OCI-M2 (cell line): Measurements from ENCODE around the gene SMG6.
"Not testable (repeated sequence)": the region's sequence is repeated elsewhere in the genome, so short reads cannot be mapped to it uniquely, and the experiment has no call there.

ENCODE experiments used
- DNase-seq: peaks from one replicate; lab custom pipeline; 2025; ENCODE audit not compliant: unreplicated experiment; lab: John Stamatoyannopoulos, UW

SMG6 gene

DNA sequence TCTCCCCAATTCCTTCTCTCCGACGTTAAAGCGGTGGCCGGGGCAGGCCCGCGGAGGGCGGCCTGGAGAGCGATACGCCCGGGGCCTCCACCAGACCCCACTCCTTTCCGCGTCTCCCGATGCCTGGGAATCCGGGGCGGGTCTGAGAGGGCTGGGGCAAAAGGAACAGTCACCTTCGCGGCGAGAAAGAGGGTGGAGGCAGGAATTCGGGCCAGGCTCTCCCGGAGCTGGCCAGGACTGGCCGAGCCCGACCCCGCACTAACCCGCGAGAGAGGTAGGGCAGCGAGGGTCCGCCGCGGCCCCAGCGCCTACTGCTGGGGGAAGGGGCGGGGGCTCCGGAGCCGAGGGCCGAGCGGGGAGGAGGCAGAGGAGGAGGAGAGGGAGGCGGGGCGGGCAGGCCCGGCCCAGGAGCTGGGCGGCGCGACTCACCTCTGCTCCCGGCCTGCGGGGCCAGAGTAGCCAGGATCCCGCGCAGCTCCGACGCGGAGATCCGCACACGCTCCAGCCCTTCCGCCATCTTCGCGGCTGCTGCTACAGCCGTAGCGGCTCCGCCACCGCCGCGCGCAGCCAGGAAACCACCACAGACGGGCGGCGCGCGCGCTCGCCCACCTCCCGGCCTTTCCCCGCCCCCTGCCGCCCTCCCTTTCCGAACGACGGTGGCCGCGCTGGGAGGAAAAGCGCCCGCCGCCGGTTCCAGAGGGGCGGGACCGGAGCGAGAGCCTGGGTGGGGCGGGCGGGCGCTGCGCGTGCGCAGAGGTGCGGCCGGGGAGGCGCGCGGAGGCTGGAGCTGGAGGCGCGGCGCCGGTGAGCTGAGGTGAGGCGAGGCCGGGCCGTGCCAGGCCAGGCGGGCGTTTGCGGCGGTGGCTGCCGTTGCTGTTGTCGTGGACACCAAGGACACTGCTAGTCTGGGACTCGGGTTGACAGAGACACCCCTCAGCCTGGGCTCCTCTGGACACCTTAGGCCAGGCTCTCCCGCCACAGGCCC lies at the start of gene SMG6, which contains the start of gene SRR:
TSS of gene SMG6 (minus strand) at position 582 of the 985 bp plus-strand sequence. CDS start at position 517, 65 bp downstream.
TSS of gene SRR (plus strand) at position 747 of the 985 bp plus-strand sequence. CDS start 11,611 bp downstream, outside the sequence.
- DNase-seq = peak; percentile 35

DNA sequence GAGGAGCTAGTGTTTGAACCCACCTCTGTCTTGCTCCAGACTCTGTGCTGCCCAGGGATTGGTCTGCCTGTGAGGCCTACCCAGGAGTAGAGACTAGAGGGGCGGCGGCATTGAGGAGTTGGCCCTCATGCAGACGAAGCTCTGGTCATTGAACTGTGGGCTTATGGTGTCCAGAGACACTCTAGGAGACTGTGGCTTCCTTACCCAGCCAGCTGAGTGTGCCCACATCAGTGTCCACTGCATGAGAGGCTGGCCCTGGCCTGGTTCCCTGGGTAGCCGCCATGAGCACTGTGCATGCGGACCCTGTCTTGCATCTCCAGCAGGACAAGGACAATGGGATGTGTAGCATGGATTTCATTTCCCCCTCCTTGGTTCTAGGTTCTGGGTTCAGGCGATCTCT lies 47.7 kb upstream of the SMG6 start:
- no peak for DNase-seq

DNA sequence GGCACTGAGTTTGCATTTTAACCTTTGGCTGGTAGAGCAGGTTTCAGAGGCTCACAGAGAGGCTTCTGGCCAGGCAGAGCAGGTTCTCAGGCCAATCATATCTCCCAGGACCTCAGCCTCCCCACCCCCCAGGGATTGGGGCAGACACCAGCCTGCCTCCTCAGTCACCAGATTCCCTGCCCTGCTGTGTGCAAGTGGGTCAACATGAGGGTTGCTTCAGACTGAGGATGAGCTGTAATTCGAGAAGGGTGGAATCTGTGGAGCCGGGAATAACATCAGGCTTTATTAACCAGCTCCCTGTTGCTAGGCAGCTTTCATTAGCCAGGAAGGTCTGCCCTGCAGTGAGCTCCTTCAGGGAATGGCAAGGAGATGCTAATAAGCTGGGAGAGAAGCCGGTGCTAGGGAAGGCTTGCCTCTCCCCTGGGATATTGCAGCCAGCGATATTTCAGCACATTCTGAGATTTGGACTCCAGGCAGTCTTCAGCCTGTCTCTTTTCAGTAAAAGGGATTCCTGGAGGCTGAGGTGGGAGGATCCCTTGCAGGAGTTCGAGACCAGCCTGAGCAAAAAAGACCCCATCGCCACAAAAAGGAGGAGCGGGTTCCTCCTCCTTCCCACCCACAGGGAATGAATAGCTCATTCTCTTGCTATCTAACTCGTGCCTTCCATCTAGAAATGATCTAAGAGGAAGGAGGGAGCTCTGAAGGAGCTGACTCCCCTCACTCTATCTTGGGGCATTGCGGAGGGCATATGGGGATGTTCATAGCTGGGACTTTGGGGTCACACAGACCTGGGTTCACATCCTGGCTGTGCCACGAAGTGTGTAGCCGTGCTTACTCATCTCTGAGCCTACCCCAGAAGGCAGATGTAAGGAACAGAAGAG lies 44.5 kb upstream of the SMG6 start:
- no peak for DNase-seq

DNA sequence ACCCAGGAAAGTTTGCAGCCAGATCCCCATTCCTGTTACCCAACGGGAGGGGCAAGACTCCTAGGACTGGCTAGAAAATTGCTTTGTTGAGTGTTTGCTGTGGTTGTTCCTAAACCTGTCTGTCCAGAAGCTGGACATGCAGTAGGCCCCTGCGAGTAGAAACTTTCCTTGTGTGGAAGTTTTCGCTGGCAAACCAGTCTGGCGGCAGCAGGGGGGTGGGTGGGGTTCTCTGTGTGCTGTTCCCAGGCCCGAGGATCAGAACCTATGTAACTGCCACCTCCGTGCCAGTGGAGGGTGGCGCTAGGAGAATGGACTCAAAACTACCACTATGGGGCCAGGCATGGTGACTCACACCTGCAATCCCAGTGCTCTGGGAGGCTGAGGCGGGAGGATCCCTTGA lies 42.9 kb upstream of the SMG6 start:
- DNase-seq = no peak

DNA sequence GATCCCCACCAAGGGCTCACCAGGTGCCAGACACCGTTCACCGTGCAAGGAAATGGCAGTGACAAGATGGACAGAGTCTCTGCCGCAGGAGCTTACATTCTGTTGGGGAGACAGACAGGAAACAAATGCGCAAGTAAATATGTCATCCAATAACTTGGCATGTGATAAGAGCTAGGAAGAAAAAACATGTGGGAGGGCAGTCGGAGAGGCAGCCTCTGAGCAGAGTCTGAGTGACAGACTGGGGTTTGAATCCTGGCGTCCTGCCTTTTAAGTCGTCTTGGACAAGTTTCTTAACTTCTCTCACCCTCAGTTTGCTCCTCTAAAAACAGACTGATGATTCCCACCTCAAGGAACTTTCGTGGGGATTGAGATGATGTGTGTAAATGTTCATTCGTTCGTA lies 40.9 kb upstream of the SMG6 start:
- DNase-seq = no peak

DNA sequence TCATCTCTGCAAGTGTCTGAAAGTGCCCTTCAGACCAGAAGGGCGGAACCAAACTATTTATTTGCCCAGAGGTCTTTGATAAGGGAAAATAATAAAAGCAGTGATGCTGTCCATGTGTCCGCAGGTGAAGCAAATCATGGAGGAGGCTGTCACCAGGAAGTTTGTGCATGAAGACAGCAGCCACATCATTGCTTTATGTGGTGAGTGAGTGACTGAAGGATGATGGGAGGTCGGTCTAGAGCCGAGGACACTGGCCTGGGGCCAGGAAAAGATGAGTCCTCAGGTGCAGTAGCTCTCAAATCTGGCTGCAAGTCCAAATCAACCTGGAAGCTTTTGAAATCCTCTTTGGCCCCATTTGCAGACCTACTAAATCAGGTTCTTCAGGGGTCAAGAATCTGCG lies 39.8 kb upstream of the SMG6 start:
- DNase-seq = no peak

DNA sequence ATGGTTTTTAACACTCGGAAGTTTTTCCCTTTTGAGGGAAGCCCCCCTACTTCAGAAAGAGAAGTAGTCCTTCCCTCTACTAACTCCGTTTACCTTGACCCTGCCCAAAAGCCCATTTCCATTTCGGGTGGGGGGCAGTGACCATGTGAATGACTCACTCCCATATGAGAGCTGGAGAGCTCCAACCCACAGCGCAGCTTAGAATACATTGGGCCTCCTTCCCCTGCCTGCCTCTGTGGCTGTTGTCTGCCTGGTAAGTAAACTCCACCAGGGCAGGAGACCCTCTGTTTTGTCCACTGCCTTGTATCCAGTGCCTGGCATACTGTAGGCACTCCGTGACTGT lies 34.7 kb upstream of the SMG6 start:
- DNase-seq = no peak

DNA sequence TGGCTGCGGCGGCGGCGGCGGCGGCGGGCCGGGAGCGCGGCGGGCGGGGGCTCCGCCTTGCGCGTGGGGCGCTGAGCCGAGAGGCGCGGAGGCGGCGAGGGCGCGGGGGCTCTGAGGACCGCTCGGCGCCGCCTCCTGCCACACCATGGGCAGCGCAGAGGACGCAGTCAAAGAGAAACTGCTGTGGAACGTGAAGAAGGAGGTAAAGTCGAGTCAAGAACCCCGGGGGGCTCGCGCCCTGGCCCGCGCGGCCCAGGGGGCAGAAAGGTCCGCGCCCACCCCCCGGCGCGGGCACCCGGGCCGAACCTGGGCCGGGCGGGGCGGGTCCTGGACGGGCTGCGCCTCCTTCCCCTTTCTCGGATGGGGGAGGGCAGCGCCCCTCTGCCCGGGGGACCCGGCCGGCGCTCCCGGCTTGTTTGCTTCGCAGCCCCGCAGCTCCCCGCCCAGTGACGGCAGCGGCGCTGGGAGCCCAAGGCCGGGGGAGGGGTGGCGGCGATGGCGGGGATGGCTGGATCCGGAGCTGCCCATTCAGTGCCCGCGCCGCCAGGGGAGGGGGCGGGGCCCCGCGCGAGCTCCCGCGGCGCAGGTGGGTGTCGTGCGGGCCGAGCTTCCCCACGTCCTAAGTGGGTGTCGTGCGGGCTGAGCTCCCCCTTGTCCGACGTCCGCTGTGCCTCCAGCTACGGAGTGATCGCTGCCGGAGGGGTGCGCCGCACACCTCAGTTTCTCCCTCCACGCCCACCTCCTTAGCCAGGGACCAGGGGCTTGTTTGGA lies 34.1 kb upstream of the SMG6 start:
- no peak for DNase-seq

DNA sequence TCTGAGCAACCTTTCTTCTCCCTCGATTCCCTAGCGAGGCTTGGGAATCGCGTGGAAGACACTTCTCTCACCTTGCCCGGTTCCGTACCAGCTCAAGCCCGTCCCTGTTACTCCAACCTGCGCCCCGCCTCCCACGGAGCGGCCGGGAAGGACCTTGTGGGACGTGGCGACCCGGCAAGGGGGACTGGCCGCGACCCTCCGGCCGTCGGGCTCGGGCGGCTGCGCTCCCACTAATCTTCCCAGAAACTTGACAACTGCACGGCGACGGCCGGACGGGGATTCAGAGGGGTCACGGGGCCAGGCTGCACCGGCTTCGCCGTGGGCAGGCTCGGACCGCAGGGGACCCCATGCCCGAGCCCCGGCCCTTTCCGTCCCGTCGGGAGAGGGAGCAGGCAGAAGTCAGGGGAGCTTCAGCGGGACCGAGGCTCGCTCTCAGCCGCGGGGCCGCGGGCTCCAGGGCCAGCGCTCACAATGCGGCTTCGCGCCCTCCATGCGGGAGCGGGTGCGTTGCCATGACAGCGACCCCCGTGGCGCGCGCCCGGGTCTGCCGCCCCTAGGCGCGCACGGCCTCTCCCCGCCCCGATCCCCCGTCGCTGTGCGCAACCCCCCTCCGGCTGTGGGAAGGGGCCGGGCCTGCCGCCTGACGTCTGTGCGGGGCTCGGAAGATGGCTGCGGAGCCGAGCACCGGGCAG lies 33.4 kb upstream of the SMG6 start, which contains the start of gene SGSM2:
TSS of gene SGSM2 (plus strand) at position 650 of the 692 bp plus-strand sequence. CDS start 188 bp downstream, outside the sequence.
- DNase-seq = no peak

DNA sequence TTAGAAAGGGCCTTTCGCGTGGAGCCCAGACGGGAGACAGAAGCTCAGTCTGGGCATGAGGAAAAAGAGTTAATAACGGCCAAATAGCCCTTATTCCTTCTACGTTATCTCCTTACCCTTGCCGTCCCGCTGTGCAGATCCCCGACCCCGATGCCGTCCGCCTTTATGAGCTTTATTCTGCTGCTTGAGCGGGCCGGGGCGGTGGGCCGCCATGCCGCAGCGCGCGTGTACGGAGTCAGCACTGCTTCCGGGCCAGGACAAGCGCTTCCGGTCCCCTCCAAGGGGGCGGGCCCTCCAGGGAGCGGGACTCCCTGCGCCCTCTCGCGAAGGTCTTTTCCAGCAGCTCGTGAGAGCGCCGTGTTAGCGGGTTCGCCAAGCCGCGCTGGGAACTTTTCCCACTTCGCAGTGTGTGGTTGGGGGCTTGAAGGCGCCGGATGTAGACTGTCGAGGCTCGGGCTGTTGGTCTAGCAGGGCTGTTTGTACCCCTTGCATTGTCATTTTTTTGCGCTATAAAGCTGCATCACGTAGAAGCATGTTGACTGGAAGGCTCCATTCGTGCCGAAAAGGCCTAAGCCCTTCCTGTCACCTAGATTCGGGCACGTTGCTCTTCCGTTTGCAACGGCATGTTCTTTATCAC lies 32.7 kb upstream of the SMG6 start, which contains the start of gene TSR1:
TSS of gene TSR1 (minus strand) at position 243 of the 637 bp plus-strand sequence. CDS start at position 213, 30 bp downstream.
- peak; percentile 46 for DNase-seq

DNA sequence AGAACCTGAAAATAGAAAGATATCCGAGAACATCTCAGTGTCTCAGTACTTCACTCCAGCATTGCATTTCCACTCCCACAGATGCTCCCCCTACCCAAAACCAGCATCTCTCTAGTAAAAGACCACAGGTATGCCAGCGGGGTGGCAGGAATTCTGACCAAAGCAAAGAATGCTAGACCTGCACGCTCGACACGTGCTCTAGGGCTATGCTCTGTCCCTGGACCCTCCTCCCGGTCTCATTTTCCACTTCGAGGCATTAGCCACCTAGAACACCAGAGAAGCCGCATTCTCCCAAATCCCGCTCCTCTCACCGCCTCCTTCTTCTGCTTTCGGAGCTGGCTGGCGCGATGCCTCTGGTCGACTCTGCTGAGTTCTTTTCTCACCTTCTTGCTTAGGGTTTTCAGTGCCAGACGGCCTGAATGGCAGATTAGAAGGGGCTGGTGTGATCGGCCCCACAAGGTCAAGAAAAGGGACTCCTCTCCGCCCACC lies 32.2 kb upstream of the SMG6 start:
- no peak for DNase-seq

DNA sequence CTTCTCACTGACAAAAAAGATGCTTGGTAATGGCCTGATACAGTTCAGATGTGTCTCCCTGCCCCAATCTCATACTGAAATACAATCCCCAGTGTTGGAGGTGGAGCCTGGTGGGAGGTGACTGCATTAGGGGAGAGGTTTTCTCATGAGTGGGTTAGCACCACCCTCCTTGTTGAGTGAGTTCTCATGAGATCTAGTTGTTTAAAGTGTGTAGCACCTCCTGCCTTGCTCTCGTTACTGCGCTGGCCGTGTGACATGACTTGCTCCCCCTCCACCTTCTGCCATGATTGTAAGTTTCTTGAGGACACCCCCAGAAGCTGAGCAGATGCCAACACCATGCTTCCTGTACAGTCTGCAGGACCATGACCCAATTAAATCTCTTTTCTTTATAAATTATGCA lies 27.7 kb upstream of the SMG6 start:
- DNase-seq = no peak

DNA sequence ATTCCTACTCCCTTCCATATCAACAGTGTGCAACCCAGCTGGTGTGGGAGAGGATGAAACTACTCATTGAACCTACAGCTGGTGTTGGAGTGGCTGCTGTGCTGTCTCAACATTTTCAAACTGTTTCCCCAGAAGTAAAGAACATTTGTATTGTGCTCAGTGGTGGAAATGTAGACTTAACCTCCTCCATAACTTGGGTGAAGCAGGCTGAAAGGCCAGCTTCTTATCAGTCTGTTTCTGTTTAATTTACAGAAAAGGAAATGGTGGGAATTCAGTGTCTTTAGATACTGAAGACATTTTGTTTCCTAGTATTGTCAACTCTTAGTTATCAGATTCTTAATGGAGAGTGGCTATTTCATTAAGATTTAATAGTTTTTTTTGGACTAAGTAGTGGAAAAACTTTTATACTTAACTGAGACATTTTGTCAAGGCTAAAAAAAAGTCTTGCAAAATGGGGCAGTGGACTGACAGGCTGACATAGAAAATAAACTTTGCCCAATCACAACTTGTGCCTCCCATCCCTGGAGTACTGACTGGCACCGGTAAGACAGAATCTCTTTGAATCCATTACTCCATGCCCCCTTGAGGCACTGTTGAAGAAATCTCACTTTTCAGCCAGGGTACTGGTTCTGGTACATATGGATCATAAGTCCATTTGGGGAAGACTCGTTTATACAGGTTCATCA lies 20.2 kb upstream of the SMG6 start:
- no peak for DNase-seq

DNA sequence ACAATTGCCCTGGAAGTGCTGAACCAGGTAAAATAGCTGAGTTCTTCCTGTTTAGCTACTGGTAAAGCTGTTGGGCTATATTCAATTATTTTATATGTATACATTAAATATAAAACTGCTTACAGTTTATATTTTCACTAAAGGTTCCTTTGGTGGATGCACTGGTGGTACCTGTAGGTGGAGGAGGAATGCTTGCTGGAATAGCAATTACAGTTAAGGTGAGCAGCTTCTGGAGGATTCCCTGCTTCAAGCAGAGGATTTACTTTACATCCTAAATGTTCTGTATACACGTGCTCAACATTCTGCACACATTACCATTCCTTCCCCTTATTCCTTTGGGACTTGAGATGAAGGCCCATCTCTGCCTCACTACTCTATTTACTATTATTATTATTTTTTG lies 17.8 kb upstream of the SMG6 start:
- no peak for DNase-seq

DNA sequence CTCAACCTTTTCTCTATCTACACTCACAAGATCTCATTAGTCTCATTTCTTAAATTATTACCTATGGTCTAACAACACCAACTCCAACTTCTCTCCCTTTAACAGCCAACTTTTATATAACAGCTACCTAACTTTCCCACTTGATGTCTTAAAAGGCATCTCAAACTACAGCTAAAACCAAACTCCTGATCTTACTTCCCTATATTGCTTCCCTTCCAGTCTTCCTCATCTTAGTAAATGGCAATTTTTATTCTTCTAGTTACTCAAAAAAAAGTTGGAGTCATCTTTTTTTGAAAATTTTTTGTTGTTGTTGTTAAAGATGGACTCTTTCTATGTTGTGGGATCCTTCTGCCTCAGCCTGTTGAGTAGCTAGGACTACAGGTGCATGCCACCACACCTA lies 15.5 kb upstream of the SMG6 start:
- DNase-seq = no peak

DNA sequence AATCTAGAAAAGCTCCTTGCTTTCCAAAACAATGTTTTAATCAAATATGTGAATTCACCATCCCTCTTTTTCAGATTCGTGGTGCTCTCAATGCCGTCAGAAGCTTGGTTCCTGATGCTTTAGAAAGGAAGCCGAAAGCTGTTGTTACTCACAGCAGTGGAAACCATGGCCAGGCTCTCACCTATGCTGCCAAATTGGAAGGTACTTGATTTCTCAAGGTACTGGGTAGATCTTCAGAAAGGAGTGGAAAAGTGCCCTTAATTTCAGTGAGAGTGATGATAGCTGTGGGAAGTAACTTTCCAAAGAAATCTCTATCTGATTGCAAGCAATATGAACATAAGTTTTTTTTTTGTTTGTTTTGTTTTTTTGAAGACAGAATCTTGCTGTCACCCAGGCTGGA lies 14.2 kb upstream of the SMG6 start:
- DNase-seq = no peak

DNA sequence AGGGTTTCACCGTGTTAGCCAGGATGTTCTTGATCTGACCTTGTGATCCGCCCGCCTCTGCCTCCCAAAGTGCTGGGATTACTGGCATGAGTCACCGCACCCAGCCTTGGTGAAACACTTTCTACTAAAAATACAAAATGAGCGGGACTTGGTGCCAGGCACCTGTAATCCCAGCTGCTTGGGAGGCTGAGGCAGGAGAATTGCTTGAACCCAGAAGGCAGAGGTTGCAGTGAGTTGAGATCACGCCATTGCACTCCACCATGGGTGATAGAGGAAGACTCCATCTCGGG lies 13.3 kb upstream of the SMG6 start:
- not testable (repeated sequence) for DNase-seq

DNA sequence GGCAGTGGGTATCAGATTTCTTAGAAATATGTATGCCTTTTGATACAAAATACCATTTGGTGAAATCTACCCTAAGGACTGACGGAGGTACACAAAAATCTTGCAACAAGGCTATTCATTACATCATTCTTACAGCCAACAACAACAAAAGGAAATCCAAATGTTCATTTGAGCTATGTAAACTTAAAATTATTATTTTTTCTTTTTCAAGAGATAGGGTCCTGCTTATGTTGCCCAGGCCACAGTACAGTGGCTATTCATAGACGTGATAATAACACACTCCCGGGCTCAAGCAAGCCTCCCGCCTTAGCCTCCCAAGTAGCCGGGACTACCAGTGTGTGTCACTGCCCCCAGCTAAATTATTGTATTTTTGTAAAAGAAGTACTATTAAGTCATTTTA lies 9.2 kb upstream of the SMG6 start:
- DNase-seq = no peak
